GM10266 (cell line): ENCODE data around the gene IRAK4.

Experiments
- DNase-seq: peaks from one replicate; pipeline ENCODE4 v3.0.0; 2012; ENCODE audit errors: extremely low spot score
- CTCF ChIP-seq: IDR thresholded peaks from 2 replicates; pipeline ENCODE4 v1.5.1; 2012; ENCODE audit warnings: mild to moderate bottlenecking, low read depth; ENCODE audit not compliant: control insufficient read depth, insufficient read depth; ENCODE audit errors: missing control alignments

Gene IRAK4

GRCh38 chr12:43812926-43813325 is 54.2 kb downstream of the IRAK4 start:
- no peak for DNase-seq
- TF ChIP-seq CTCF, result no peak

- no peak for TF ChIP-seq CTCF
- DNase-seq, result no peak
Observed at GRCh38 chr12:43815416-43815815, 56.7 kb downstream of the IRAK4 start.

- TF ChIP-seq CTCF, result no peak
- DNase-seq, result no peak
Observed at GRCh38 chr12:43816168-43816567, 57.4 kb downstream of the IRAK4 start.

GRCh38 chr12:43824207-43824775 is 65.5 kb downstream of the IRAK4 start:
- DNase-seq, result no peak
- no peak for TF ChIP-seq CTCF

GRCh38 chr12:43826681-43827080 is 67.9 kb downstream of the IRAK4 start:
- DNase-seq, result no peak
- no peak for TF ChIP-seq CTCF

GRCh38 chr12:43827093-43827492 is 68.3 kb downstream of the IRAK4 start:
- no peak for TF ChIP-seq CTCF
- DNase-seq, result no peak

- TF ChIP-seq CTCF, result no peak
- no peak for DNase-seq
Observed at GRCh38 chr12:43832463-43833168, 73.9 kb downstream of the IRAK4 start.
